ENCODE results near the gene ACE2. TPM values are rescaled to one million over a fixed set of nuclear protein-coding genes. Genes with fewer than 3 reads are reported as not detected.

Gene ACE2
- total and polyA plus RNA-seq, 2 donors (not counting 3 experiments of a cell fraction or from before 2014, with no cell fraction given): not detected

GRCh38 chrX:15644560-15644872 lies 43.8 kb upstream of the ACE2 start:
- H3K36me3 ChIP-seq (ENCODE audit: control insufficient read depth in 2 of 2, extremely low read depth in 1 of 2, insufficient read depth in 2 of 2, low read length in 2 of 2): no peaks in the 10 kb centered on the region
- ChIA-PET POLR2A (no interaction called here), CTCF (interaction anchor here (2.2 kb wide), 1 partner anchor 76 kb away, joined by 8 read pairs; no protein-coding TSS in a partner anchor)
- no peak overlapping the region for H3K4me3 ChIP-seq (replicated peaks in 1 of 3; ENCODE audit: insufficient read depth in 1 of 3, low read depth in 1 of 3, low read length in 3 of 3)
- H3K9ac ChIP-seq (replicated peaks; ENCODE audit: extremely low read depth, insufficient read depth, low read length): no peak overlapping the region
- no peak for DNase-seq (ENCODE audit: low read depth, low spot score)
- peaks cover 2 to 6% of the 10 kb centered on the region in 2 experiments for H3K27me3 ChIP-seq (ENCODE audit: control insufficient read depth in 2 of 2, insufficient read depth in 2 of 2, low read length in 2 of 2)
- no peaks in the 10 kb centered on the region for H3K79me2 ChIP-seq (ENCODE audit: control insufficient read depth, insufficient read depth, low read length)
- TF ChIP-seq CTCF (IDR thresholded peaks at IDR 0.05; ENCODE audit: extremely low read depth in 1 of 2, insufficient read depth in 1 of 2, low read depth in 1 of 2, low read length in 2 of 2) (no peak), POLR2AphosphoS5 (IDR thresholded peaks at IDR 0.05; ENCODE audit: insufficient read depth, low read depth, low read length) (no peak), GATA2 (IDR thresholded peaks at IDR 0.05; ENCODE audit: insufficient read depth, insufficient read length, low read depth, low read length) (no peak), EZH2 (IDR thresholded peaks at IDR 0.05; ENCODE audit: borderline replicate concordance, low read depth, low read length, severe bottlenecking) (no peak), JUN (IDR thresholded peaks at IDR 0.05; ENCODE audit: borderline replicate concordance, insufficient read depth, insufficient read length, low read depth) (no peak), FOS (IDR thresholded peaks at IDR 0.05; ENCODE audit: borderline replicate concordance, insufficient read depth, low read length) (no peak), POLR2A (IDR thresholded peaks at IDR 0.05; ENCODE audit: low read depth, low read length) (no peak), MAX (IDR thresholded peaks at IDR 0.05; ENCODE audit: insufficient read depth, insufficient read length) (no peak), MYC (IDR thresholded peaks at IDR 0.05; ENCODE audit: low read depth, low read length) (no peak)
- FAIRE-seq: no peak
- intact Hi-C loops (cut with micrococcal nuclease) (loop anchor here (10.0 kb wide), 1 partner anchor 60 kb away; no protein-coding TSS in a partner anchor), dilution Hi-C loops (cut with MboI; ENCODE audit: extremely low pct_ligation_motif_present, low sequenced_read_pairs) (no loop called here)
- H3K4me2 ChIP-seq (ENCODE audit: insufficient read depth, low read length): no peak overlapping the region
- no peaks in the 10 kb centered on the region for H3K9me1 ChIP-seq (replicated peaks; ENCODE audit: control insufficient read depth, extremely low read depth, insufficient read depth, low read length)
- H3K9me3 ChIP-seq (replicated peaks; ENCODE audit: control insufficient read depth, insufficient read depth, low read length): no peaks in the 10 kb centered on the region
- no peaks in the 10 kb centered on the region for H4K20me1 ChIP-seq (replicated peaks; ENCODE audit: control insufficient read depth, extremely low read depth, insufficient read depth, low read length)
- no peaks in the 10 kb centered on the region for H3K4me1 ChIP-seq (ENCODE audit: control insufficient read depth, extremely low read depth, insufficient read depth, low read length)
- no peak overlapping the region for H3K27ac ChIP-seq (ENCODE audit: insufficient read depth, low read depth, low read length)
- no TSS peak for BruUV-seq (replicated peaks)
- no peak overlapping the region for H2AFZ ChIP-seq (ENCODE audit: low read depth, low read length)

Measured in endothelial cell of umbilical vein (primary cell).